Left lung (tissue), 10 donors: ENCODE measurements around the gene WWOX. TPM values are rescaled to one million over a fixed set of nuclear protein-coding genes. Genes with fewer than 3 reads are reported as not detected.

Source experiments
- ATAC-seq: fragments of 200-7000 bp; cut with Tn5 transposase; one replicate; pipeline ENCODE4 v1.9.1; 2020; ENCODE audit warnings: moderate library complexity
- DNase-seq, 4 donors: peaks; one replicate each; pipeline ENCODE4 v3.0.0-alpha.2; 2013 to 2020
- H3K27ac ChIP-seq, 2 donors: fragments of 200-600 bp; sonication (generic) in 1 of 2; one replicate each; pipeline versions ENCODE4 v1.5.0 to v1.8.0; 2020 to 2021
- H3K27me3 ChIP-seq, 2 donors: fragments of 200-600 bp; sonication (generic) in 1 of 2; one replicate each; pipeline versions ENCODE4 v1.5.0 to v1.8.0; 2020 to 2021
- H3K36me3 ChIP-seq, 2 donors: fragments of 200-600 bp; sonication (generic) in 1 of 2; one replicate each; pipeline versions ENCODE4 v1.5.0 to v1.8.0; 2020 to 2021
- H3K4me1 ChIP-seq, 2 donors: fragments of 200-600 bp; one replicate each; pipeline ENCODE4 v1.8.0; 2021
- H3K4me3 ChIP-seq, 2 donors: fragments of 200-600 bp; sonication (generic) in 1 of 2; one replicate each; pipeline versions ENCODE4 v1.5.0 to v1.8.0; 2020 to 2021; ENCODE audit warnings: mild to moderate bottlenecking in 1 of 2
- H3K9me3 ChIP-seq, 2 donors: fragments of 200-600 bp; sonication (generic) in 1 of 2; one replicate each; pipeline versions ENCODE4 v1.5.0 to v1.8.0; 2020 to 2021
- CTCF ChIP-seq, 2 donors: fragments of 200-600 bp; sonication (generic) in 1 of 2; IDR thresholded peaks; one replicate each; pipeline versions ENCODE4 v1.5.0 to v1.8.0; 2021; ENCODE audit warnings: antibody characterized with exemption in 2 of 2
- intact Hi-C, 2 donors: fragments of 100-400 bp; cut with DNase I; formaldehyde crosslinking; loops; one replicate each; pipeline versions ENCODE4 v1.11.2 to v1.14.2; 2022
- polyA plus RNA-seq, 6 donors: library from polyadenylated mRNA; unstranded; fragments of 120-200 nt; gene quantifications; one replicate each; pipeline ENCODE4 v1.2.1, GENCODE V29; 2013; ENCODE audit not compliant: insufficient read length in 6 of 6
- total RNA-seq, 2 donors: library from RNA; stranded (reverse); fragmentation: NEBNext Ultra II Directional; extraction: Animal tissue kit (Norgen Biotek cat#: 25700); gene quantifications; one replicate each; pipeline ENCODE4 v1.2.1, GENCODE V29; 2021
- donor health status: DM: no; HTN: yes; CAD: no.
- donor health status: DM: no; HTN: no; CAD: no.

WWOX gene
- total and polyA plus RNA-seq, 8 donors, result 17.2 to 40.3 (median 30.8) TPM

GRCh38 chr16:78134944-78135619 lies 35.6 kb downstream of the WWOX start:
- ATAC-seq (peak; percentile 83), DNase-seq (peak in 1 of 4 donors; percentile 23)
- intact Hi-C loops, result no loop called here
- no peaks in the 10 kb centered on the region for H3K36me3 ChIP-seq
- peaks cover 0 to 3% of the 10 kb centered on the region in 2 donors for H3K9me3 ChIP-seq
- no peak overlapping the region for H3K27ac ChIP-seq
- no peaks in the 10 kb centered on the region for H3K27me3 ChIP-seq
- no peaks in the 10 kb centered on the region for H3K4me1 ChIP-seq
- no peak for TF ChIP-seq CTCF (IDR thresholded peaks at IDR 0.05)
- H3K4me3 ChIP-seq, result no peak overlapping the region

- Histone ChIP-seq H3K4me1 (no peaks in the 10 kb centered on the region), H3K4me3 (no peak overlapping the region), H3K27me3 (no peaks in the 10 kb centered on the region), H3K27ac (no peak overlapping the region), H3K36me3 (no peaks in the 10 kb centered on the region), H3K9me3 (no peaks in the 10 kb centered on the region)
- no peak for TF ChIP-seq CTCF (IDR thresholded peaks at IDR 0.05)
- ATAC-seq (no peak), DNase-seq (no peak)
- intact Hi-C loops, result no loop called here
Measured at GRCh38 chr16:78137179-78137578, 37.7 kb downstream of the WWOX start.

- H3K9me3 ChIP-seq, result no peaks in the 10 kb centered on the region
- no peak for DNase-seq
- no peak for ATAC-seq
- H3K27ac ChIP-seq, result no peak overlapping the region
- no peaks in the 10 kb centered on the region for H3K4me1 ChIP-seq
- H3K27me3 ChIP-seq, result no peaks in the 10 kb centered on the region
- no peak overlapping the region for H3K4me3 ChIP-seq
- intact Hi-C loops, result no loop called here
- TF ChIP-seq CTCF (IDR thresholded peaks at IDR 0.05), result no peak
- H3K36me3 ChIP-seq, result no peaks in the 10 kb centered on the region
Measured at GRCh38 chr16:78137782-78138616, 38.5 kb downstream of the WWOX start.

GRCh38 chr16:78140818-78141466 lies 41.5 kb downstream of the WWOX start:
- H3K4me3 ChIP-seq, result no peak overlapping the region
- ATAC-seq (no peak), DNase-seq (no peak)
- no peak for TF ChIP-seq CTCF (IDR thresholded peaks at IDR 0.05)
- no peaks in the 10 kb centered on the region for H3K4me1 ChIP-seq
- intact Hi-C loops, result no loop called here
- no peak overlapping the region for H3K27ac ChIP-seq
- no peaks in the 10 kb centered on the region for H3K9me3 ChIP-seq
- H3K36me3 ChIP-seq, result no peaks in the 10 kb centered on the region
- H3K27me3 ChIP-seq, result no peaks in the 10 kb centered on the region

- intact Hi-C loops, result no loop called here
- Histone ChIP-seq H3K4me1 (no peaks in the 10 kb centered on the region), H3K4me3 (no peak overlapping the region), H3K36me3 (no peaks in the 10 kb centered on the region), H3K27ac (no peak overlapping the region), H3K9me3 (no peaks in the 10 kb centered on the region), H3K27me3 (no peaks in the 10 kb centered on the region)
- DNase-seq, result peak in 1 of 4 donors; percentile 15
- no peak for ATAC-seq
- no peak for TF ChIP-seq CTCF (IDR thresholded peaks at IDR 0.05)
Measured at GRCh38 chr16:78142788-78143187, 43.3 kb downstream of the WWOX start.
